ENCODE measurements around the gene LRRC71.

- TF ChIP-seq POLR2AphosphoS5 (IDR thresholded peaks at IDR 0.05; ENCODE audit: low read depth, low read length) = no peak
- no peak for TF ChIP-seq TAF1 (IDR thresholded peaks at IDR 0.05; ENCODE audit: borderline replicate concordance, low read depth, low read length)
- no peak for TF ChIP-seq POLR2A (IDR thresholded peaks at IDR 0.05; ENCODE audit: low read depth, low read length)
Measured at GRCh38 chr1:156892190-156893047, 28.0 kb upstream of the LRRC71 start.

Data from GM12892 (cell line).